ENCODE data around the gene EFHC1. TPM values are rescaled to one million over a fixed set of nuclear protein-coding genes. Genes with fewer than 3 reads are reported as not detected.
"Not testable (repeated sequence)": the region's sequence is repeated elsewhere in the genome, so short reads cannot be mapped to it uniquely, and the experiment has no call there.

EFHC1 gene
- total RNA-seq, 2 experiments from 2014 or later, result 20.7 to 24.8 TPM

GRCh38 chr6:52457096-52457495, 37.0 kb downstream of the EFHC1 start:
- H3K79me2 ChIP-seq (ENCODE audit: insufficient read depth, low read depth, low read length), result no peaks in the 10 kb centered on the region
- H3K4me3 ChIP-seq (ENCODE audit: low read depth, low read length, poor library complexity, severe bottlenecking), result no peak overlapping the region
- POLR2A ChIA-PET, result interaction anchor here (0.6 to 1.6 kb wide), 7 partner anchors 8 to 173 kb away, joined by 3 to 6 read pairs (median 4); no protein-coding TSS in a partner anchor
- H3K4me1 ChIP-seq (ENCODE audit: insufficient read depth, low read length, poor library complexity, severe bottlenecking), result no peaks in the 10 kb centered on the region
- no peaks in the 10 kb centered on the region for H4K20me1 ChIP-seq (ENCODE audit: insufficient read depth, low read length)
- CTCF ChIA-PET (ENCODE audit: unreplicated experiment), result no interaction called here
- TF ChIP-seq EZH2phosphoT487 (IDR thresholded peaks at IDR 0.05; ENCODE audit: borderline replicate concordance, low read depth, low read length) (no peak), CTCF (conservative IDR thresholded peaks at IDR 0.05; ENCODE audit: low read length) (no peak)
- H3K4me2 ChIP-seq (ENCODE audit: low read length), result no peak overlapping the region
- H3K36me3 ChIP-seq (ENCODE audit: insufficient read depth, low read length), result peaks cover 9% of the 10 kb centered on the region; the same call in 1 of the 2 replicates
- no peaks in the 10 kb centered on the region for H3K9me2 ChIP-seq (ENCODE audit: insufficient read depth, low read length)
- no peak overlapping the region for H2AFZ ChIP-seq (ENCODE audit: low read length)
- intact Hi-C loops (cut with micrococcal nuclease; ENCODE audit: unreplicated experiment), result no loop called here
- H3K9me3 ChIP-seq (ENCODE audit: low read length), result peaks cover 7% of the 10 kb centered on the region; the same call in 1 of the 2 replicates
- no peak for DNase-seq (ENCODE audit: low spot score)
- no peak overlapping the region for H3K27ac ChIP-seq (ENCODE audit: low read depth, low read length, poor library complexity, severe bottlenecking)
- BruUV-seq (replicated peaks), result no TSS peak

DNA sequence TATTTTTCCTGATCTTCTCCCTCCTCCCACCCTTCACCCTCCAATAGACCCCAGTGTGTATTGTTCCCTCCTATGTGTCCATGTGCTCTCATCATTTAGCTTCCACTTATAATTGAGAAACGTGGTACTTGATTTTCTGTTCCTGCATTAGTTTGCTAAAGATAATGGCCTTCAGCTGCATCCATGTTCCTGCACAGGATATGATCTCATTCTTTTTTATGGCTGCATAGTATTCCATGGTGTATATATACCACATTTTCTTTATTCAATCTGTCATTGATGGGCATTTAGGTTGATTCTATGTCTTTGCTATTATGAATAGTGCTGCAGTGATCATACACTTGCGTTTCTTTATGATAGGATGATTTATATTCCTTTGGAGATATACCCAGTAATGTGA, 41.1 kb downstream of the EFHC1 start:
- H3K4me3 ChIP-seq (ENCODE audit: low read depth, low read length, poor library complexity, severe bottlenecking); H3K4me2 ChIP-seq (ENCODE audit: low read length); H3K27ac ChIP-seq (ENCODE audit: low read depth, low read length, poor library complexity, severe bottlenecking); intact Hi-C loops (cut with micrococcal nuclease; ENCODE audit: unreplicated experiment); H3K9me3 ChIP-seq (ENCODE audit: low read length); H3K9me2 ChIP-seq (ENCODE audit: insufficient read depth, low read length); CTCF ChIA-PET (ENCODE audit: unreplicated experiment); DNase-seq (ENCODE audit: low spot score); BruUV-seq (replicated peaks); H3K79me2 ChIP-seq (ENCODE audit: insufficient read depth, low read depth, low read length); H2AFZ ChIP-seq (ENCODE audit: low read length); H3K36me3 ChIP-seq (ENCODE audit: insufficient read depth, low read length); H3K4me1 ChIP-seq (ENCODE audit: insufficient read depth, low read length, poor library complexity, severe bottlenecking); H4K20me1 ChIP-seq (ENCODE audit: insufficient read depth, low read length): not testable (repeated sequence)
- POLR2A ChIA-PET, result interaction anchor here (0.6 kb wide), 1 partner anchor 96 kb away, joined by 3 read pairs; no protein-coding TSS in a partner anchor

DNA sequence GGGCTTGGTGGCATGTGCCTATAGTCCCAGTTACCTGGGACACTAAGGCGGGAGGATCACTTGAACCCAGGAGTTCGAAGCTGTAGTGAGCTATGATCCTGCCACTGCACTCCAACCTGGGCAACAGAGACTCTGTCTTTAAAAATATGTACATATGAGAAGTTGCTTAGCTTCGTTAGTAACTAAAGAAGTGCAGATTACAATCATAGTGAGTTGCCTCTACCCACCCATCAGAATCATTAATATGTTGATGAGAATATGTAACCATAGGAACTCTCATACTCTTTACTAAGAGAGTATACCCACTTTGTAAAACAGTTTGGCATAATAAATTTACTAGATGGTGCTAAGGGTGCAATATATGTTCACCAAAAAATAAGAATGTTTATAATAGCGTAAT, 54.0 kb downstream of the EFHC1 start:
- CTCF ChIA-PET (ENCODE audit: unreplicated experiment), result no interaction called here
- Histone ChIP-seq H3K4me3 (ENCODE audit: low read depth, low read length, poor library complexity, severe bottlenecking) (no peak overlapping the region), H3K9me3 (ENCODE audit: low read length) (peaks cover 14% of the 10 kb centered on the region; the same call in 1 of the 2 replicates), H3K36me3 (ENCODE audit: insufficient read depth, low read length) (0 out of 2 replicates have a peak, but pooled peaks cover 2% of the 10 kb centered on the region), H3K27ac (ENCODE audit: low read depth, low read length, poor library complexity, severe bottlenecking) (no peak overlapping the region), H4K20me1 (ENCODE audit: insufficient read depth, low read length) (no peaks in the 10 kb centered on the region), H3K4me2 (ENCODE audit: low read length) (no peak overlapping the region), H3K79me2 (ENCODE audit: insufficient read depth, low read depth, low read length) (no peaks in the 10 kb centered on the region), H2AFZ (ENCODE audit: low read length) (no peak overlapping the region), H3K9me2 (ENCODE audit: insufficient read depth, low read length) (no peaks in the 10 kb centered on the region), H3K4me1 (ENCODE audit: insufficient read depth, low read length, poor library complexity, severe bottlenecking) (peaks cover 5% of the 10 kb centered on the region)
- DNase-seq (ENCODE audit: low spot score), result no peak
- no TSS peak for BruUV-seq (replicated peaks)
- intact Hi-C loops (cut with micrococcal nuclease; ENCODE audit: unreplicated experiment), result loop anchor here (5.0 kb wide), 1 partner anchor 37 kb away; no protein-coding TSS in a partner anchor
- POLR2A ChIA-PET, result interaction anchor here (0.6 kb wide), 1 partner anchor 44 kb away, joined by 4 read pairs; no protein-coding TSS in a partner anchor
- TF ChIP-seq EZH2phosphoT487 (IDR thresholded peaks at IDR 0.05; ENCODE audit: borderline replicate concordance, low read depth, low read length) (no peak), CTCF (conservative IDR thresholded peaks at IDR 0.05; ENCODE audit: low read length) (no peak)
